HG03175 (cell line): Measurements from ENCODE around the gene CDC25A.
"Not testable (repeated sequence)": the region's sequence is repeated elsewhere in the genome, so short reads cannot be mapped to it uniquely, and the experiment has no call there.

Source experiments
- ATAC-seq: cut with Tn5 transposase; IDR thresholded peaks from one replicate; pipeline ENCODE4 v1.9.1; 2021; ENCODE audit warnings: mild to moderate bottlenecking, moderate library complexity; ENCODE audit not compliant: unreplicated experiment

The CDC25A gene

DNA sequence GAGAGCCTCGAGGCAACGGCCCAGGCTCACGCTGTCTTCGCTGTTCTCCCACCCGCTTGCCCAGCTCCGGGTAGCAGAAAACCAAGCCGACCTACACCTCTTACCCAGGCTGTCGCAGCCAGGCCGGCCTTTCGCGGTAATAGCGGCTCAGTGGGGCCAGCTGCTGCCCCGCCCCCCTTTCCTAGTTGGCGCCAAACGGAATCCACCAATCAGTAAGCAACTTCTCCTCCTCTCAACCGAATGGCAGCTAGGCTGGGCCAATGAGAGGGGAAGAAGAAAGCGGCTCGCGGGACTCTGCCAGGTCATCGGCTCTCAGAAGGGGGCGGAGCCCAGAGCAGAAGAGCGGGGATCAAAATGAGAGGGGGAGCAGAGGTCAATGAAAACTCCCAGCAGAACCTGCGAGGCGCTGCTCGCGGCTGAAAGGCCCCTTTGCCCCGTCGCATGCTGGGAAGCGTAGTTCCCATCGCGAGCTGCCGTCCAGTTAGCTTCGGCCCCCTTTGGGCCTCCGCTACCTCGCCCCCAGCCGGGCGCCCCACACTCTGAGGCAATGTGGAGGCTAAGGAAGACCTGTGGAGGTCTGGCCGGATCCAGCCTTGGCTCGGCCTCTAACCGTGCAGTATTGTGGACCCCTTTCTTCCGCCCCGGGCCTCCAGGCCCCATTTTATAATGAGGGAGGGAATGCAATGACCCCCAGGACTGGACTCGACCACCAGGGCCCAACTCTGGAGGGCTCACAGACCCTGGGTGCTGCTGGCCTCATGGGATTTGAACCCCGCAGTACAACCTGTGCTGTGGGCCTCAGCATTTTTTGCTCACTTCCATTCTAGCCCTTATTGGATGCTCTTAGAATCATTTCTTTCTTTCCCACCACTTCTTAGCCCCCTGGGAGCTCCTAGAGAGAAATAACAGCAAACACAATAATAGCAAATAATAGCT, at the start of gene CDC25A:
Gene CDC25A (minus strand): TSS at position 152 of the 936 bp plus-strand sequence. CDS start 470 bp downstream, outside the sequence.
- ATAC-seq: peak; percentile 96

DNA sequence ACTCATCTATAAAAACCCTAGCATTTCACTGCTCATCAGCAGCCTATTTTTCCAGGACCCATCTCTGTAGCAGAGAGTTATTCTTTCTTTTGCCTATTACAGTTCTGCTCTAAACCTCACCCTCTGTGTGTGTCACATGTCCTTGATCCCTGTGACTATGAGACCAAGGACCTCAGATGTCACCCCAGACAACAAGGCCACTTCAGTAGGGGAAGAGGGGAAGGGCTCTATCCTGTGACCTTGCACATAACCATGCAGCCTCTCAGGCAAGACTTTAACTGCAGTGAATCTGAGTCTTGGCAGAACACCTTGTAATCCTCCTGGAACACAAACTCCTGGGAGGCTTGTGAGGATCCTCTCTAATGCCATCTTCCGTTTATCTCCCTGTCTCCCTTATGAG, 48.3 kb upstream of the CDC25A start:
- no peak for ATAC-seq

DNA sequence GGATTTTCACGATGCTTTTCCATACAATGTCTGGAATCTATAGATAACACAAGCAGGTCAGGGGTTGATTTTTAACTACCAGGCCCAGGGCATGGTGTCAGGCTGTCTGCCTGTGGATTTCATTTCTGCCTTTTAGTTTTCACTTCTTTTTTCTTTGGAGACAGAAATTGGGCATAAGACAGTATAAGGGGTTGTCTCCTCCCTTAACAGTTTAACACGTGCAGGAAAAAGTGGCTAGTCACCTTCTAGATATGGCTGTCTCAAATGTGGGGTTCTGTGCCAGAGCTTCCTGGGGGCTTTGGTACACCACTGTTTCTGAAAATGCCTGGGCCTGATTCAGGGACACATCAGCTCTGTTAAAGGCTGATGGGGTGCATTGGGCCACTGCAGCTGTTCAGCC, 45.3 kb upstream of the CDC25A start:
- ATAC-seq: no peak

DNA sequence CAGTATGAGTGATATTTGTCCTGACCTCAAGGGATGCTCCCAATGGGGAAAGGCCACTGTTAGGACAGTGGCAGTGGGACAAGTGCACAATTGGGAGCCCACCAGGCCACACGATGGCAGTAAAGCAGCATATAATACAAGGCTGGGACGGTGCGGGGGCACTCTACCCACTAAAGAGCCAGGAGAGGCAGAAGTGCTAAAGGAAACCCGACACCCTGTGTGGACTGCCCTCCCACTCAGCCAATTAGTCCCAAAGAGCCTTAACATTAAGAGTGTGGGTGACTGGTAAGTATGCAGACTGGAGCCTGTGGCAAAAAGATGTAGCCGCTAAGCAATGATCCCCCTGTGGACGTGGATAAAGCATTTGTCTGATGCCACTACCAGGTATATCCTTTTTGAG, 44.5 kb upstream of the CDC25A start:
- peak; percentile 70 for ATAC-seq

GRCh38 chr3:48232232-48232631, 44.0 kb upstream of the CDC25A start:
- no peak for ATAC-seq

DNA sequence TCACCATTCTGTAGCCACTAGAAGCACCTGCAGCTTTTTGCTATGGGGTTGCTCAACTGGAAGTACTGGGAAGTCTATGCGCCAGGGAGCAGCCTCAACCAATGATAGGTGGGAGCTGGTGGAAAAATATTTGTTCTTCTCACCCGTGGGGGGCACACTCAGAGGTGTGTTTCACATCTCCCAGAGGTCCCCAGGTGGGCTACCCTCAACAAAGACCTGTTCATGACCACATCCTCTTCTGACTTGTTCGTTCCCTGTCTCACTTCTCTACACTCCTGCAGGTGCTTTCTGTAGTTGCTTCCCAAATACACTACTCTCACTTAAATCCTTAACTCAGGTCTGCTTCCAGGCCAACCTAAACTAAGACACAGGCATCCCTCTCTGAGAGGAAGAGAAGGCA, 38.7 kb upstream of the CDC25A start:
- no peak for ATAC-seq

DNA sequence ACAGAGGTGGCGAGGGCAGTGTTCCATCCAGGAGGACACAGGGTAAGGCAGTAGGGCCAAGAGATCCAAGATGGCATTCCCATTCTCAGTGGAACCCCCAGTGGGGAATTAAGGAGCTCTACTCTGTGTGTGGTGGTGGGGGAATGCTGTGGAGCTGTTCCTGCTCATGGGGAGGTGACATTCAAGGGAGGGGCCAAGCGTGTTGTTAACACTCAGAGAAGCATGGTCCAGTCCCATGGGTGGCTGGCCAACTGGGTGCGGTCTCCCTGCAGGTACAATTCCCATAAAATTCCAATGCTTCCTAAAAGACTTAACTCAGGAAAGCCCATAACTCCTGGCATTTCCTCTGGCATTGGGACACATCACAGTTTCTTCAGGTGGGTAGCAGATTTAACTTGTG, 37.4 kb upstream of the CDC25A start:
- no peak for ATAC-seq

DNA sequence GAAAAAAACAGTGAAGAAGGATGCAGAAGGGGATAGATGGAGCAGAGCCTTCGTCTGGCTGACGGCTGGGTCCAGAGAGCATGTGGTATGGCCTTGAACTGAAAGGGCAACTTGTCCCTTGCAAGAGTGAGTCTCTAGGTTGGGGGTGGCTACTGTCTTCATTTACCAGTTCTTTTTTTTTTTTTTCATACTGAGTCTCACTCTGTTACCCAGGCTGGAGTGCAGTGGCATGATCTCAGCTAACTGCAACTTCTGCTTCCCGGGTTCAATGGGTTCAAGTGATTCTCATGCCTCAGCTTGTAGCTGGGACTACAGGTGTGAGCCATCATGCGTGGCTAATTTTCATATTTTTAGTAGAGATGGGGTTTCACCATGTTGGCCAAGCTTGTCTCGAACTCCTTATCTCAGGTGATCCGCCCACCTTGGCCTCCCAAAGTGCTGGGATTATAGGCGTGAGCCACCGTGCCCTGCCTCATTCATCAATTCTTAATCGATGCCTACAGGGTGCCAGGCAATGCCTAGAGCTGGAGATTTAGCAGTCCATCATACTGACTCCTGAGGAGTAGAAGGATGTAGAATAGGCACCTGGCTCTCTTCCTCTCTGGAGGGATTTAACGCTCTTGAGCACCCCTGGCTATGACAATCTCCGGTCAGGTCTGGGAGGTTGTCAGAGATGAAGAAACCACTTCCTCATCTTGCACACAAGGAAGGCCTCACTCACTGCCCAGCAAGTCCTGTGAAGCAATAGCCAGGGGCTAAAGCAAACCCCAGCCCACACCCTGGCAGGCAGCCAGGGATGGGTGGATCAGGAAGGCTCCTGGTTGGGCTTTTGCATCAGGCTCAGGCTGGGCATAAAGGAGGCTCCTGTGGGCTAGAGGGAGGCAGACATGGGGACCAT, 34.6 kb upstream of the CDC25A start, which contains the start of gene CAMP:
Gene CAMP (plus strand): TSS at position 880 of the 898 bp plus-strand sequence. CDS start 17 bp downstream, at position 897.
- no peak for ATAC-seq

DNA sequence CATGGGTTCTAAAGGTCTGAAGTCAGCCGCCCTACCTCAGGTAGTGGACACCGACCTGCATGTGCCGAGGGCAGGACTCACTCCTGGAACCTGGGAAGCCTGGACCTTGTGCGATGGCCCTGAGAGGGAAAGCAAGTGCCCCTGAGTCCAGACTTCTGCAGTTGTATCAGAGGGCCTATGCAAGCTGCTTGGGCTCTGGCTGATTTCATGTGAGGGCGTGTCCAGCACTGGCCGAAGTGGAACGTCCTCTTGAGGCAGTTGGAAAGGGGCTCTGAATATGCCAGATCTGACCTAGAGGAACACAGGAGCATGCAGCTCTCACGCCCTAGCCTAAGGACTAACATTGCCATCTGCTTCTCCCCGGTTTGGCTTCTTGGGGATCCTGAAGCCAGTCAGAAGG, 32.5 kb upstream of the CDC25A start:
- ATAC-seq: no peak

DNA sequence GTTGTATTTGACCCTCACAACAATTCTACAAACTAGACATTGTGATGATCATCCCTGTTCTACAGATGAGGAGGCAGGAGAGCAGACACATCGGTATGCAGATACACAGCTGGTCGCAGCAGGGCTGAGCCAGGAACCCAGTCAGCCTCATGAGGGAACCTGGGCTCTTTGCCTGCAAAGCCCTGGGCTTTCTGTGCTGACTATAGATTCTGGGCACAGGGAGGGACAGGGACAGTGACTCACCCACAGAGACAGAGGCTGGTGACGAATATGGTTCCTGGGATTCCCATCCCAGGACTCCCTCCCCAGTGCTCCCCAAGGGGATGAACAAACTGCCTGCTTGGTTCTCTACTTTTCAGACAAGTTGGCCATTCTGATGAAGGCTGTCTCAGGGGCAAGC, 31.3 kb upstream of the CDC25A start:
- no peak for ATAC-seq

- ATAC-seq: no peak
Measured at GRCh38 chr3:48218537-48218936, 30.3 kb upstream of the CDC25A start.

DNA sequence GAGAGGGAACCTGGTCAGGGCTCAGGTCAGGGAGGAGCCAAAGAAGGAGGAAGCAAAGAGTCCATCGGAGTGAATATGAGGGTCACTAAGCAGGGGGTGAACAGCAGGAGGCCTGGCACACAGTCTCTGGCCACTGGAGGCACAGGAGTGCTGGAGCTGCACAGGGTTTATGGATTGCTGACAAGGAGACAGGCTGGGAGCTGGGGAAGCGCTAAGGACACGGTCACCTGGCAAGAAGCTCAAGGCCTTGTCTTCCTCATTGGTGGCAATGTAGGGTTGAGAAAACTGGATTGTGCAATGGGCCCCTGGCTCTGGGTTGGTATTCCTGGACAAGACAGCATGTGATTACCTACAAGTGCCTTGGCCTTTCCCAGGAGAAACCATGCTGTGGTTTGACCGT, 29.2 kb upstream of the CDC25A start:
- ATAC-seq: no peak

- ATAC-seq: no peak
Measured at GRCh38 chr3:48215876-48216275, 27.7 kb upstream of the CDC25A start.

DNA sequence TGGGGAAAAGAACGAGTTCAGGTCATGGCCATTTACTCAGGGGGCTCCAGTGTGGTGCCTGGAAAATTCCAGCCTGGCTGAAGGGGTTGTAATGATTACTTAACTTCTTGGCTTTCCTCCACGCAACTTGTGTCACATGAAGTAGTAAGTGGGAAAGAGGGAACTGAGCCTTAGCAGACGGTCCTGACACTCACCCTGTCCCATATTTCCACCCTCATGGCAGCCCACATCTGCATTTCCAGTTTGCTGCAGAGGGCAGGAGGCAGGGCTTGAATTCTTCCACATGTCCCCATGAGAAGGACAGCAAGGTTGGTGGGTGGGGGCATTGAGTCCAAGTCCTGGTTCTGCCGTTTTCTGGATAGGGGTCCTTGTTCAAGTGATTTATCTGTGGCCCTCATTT, 27.2 kb upstream of the CDC25A start:
- ATAC-seq: no peak

DNA sequence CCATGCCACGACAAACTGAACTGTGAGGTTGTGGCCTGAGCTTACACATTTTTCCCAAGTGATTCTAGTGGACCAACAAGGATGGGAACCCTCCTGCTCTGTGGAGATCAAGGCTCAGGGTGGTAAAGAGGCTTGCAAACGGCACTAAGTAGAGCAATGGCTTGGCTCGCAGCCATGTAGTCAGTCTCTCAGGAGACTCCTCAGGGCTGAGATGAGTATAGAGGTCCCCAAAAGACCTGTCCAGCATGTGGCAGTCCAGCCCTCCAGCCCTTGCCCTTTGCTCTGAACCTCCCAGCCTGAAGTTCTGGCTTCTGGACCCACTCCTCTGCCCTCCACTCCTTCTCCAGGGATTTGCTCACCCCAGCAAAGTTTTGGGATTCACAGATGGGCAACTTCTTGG, 26.8 kb upstream of the CDC25A start:
- no peak for ATAC-seq

DNA sequence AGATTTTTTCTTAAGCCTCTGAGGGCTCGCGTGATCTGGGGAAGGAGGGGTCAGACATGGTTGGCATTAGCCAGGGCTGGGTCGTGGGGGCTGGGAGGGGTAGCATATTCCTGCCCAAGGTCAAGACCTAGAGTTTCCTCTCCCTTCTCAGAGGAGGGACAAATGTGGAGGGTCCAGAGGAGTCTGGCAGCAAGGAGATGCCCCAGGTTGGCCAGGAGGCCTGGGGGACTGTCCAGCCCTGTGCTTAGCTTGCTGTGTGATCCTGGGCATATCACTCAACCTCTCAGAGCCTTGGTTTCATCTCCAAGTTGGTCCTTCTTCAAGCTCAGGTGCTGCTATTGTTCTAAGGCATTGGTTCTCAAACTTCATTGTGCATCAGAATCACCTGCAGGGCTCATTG, 26.0 kb upstream of the CDC25A start:
- ATAC-seq: no peak

DNA sequence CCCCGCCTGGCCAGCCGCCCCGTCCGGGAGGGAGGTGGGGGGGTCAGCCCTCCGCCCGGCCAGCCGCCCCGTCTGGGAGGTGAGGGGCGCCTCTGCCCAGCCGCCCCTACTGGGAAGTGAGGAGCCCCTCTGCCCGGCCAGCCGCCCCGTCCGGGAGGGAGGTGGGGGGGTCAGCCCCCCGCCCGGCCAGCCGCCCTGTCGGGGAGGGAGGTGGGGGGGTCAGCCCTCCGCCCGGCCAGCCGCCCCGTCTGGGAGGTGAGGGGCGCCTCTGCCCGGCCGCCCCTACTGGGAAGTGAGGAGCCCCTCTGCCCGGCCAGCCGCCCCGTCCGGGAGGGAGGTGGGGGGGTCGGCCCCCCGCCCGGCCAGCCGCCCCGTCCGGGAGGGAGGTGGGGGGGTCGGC, 23.6 kb upstream of the CDC25A start:
- not testable (repeated sequence) for ATAC-seq

GRCh38 chr3:48210534-48210933, 22.3 kb upstream of the CDC25A start:
- ATAC-seq: not testable (repeated sequence)

DNA sequence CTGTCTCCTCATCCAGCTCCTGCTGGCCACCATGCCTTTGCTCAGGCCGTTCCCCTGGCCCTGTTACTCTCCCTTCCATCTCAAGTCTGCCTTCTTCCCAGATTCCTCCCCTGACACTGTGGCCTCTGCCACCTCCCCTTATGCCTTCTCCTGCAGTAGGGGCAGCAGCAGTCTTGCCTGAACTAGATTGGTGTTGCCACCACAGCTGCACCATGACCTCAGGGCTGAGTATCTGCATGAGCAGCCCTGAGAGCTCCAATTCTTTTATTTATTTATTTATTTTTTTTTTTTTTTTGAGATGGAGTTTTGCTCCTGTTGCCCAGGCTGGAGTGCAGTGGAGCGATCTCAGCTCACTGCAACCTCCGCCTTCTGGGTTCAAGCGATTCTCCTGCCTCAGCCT, 21.2 kb upstream of the CDC25A start:
- ATAC-seq: no peak

- no peak for ATAC-seq
Measured at GRCh38 chr3:48208076-48208475, 19.9 kb upstream of the CDC25A start.

DNA sequence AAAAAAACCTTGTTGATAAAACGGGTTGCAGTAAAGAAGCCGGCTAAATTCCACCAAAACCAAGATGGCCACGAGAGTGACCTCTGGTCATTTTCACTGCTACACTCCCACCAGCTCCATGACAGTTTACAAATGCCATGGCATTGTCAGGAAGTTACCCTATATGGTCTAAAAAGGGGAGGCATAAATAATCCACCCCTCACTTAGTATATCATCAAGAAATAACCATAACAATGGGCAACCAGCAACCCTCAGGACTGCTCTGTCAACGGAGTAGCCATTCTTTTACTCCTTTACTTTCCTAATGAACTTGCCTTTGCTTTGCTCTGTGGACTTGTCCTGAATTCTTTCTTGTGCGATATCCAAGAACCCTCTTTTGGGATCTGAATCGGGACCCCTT, 14.4 kb upstream of the CDC25A start:
- no peak for ATAC-seq

DNA sequence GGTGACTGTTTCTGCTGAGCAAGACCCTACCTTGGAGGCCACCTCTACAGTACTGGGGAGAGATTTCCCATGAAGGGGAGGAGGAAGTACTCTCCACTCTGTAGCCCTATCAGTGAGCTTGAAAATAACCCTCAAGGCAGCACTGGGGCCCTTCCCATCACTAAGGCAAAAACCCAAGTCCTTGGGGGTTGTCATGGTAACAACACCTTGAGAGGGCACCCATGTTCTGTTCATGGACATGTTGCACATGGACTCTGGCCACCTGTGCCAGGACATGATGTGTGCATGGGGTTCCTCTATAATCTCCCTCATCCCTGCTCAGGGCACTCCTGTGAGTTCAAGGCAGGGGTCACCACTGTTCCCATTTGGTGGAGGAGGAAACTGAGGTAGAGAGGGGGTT, 10.9 kb upstream of the CDC25A start:
- no peak for ATAC-seq
